ENCODE measurements around the gene PEX5L. TPM values are rescaled to one million over a fixed set of nuclear protein-coding genes. Genes with fewer than 3 reads are reported as not detected.
"Not testable (repeated sequence)": the region's sequence is repeated elsewhere in the genome, so short reads cannot be mapped to it uniquely, and the experiment has no call there.

Gene PEX5L
- total RNA-seq, 1 donor from 2014 or later, result 0.10 TPM

GRCh38 chr3:179829401-179829800 lies 207.3 kb downstream of the PEX5L start:
- no peak for DNase-seq

GRCh38 chr3:179828738-179829137 lies 208.0 kb downstream of the PEX5L start:
- DNase-seq, result no peak

GRCh38 chr3:179826247-179826637 lies 210.5 kb downstream of the PEX5L start:
- DNase-seq, result no peak

- no peak for DNase-seq
Measured at GRCh38 chr3:179825527-179826246, 211.1 kb downstream of the PEX5L start.

- DNase-seq, result no peak
Measured at GRCh38 chr3:179822296-179822695, 214.4 kb downstream of the PEX5L start.

- no peak for DNase-seq
Measured at GRCh38 chr3:179819379-179819778, 217.4 kb downstream of the PEX5L start.

- DNase-seq, result no peak
Measured at GRCh38 chr3:179812096-179812382, 224.7 kb downstream of the PEX5L start.

GRCh38 chr3:179811321-179812095 lies 225.2 kb downstream of the PEX5L start:
- DNase-seq, result no peak

GRCh38 chr3:179809639-179810038 lies 227.1 kb downstream of the PEX5L start:
- DNase-seq, result no peak

GRCh38 chr3:179807588-179807987 lies 229.1 kb downstream of the PEX5L start:
- no peak for DNase-seq

- no peak for DNase-seq
Measured at GRCh38 chr3:179806177-179806576, 230.6 kb downstream of the PEX5L start.

GRCh38 chr3:179801856-179802255 lies 234.9 kb downstream of the PEX5L start:
- DNase-seq, result no peak

GRCh38 chr3:179801263-179801662 lies 235.5 kb downstream of the PEX5L start:
- DNase-seq, result peak; percentile 4

GRCh38 chr3:179797192-179797591 lies 239.5 kb downstream of the PEX5L start:
- no peak for DNase-seq

- no peak for DNase-seq
Measured at GRCh38 chr3:179796421-179796820, 240.3 kb downstream of the PEX5L start.

GRCh38 chr3:179794355-179794754 lies 242.4 kb downstream of the PEX5L start:
- no peak for DNase-seq

GRCh38 chr3:179791793-179792192 lies 244.9 kb downstream of the PEX5L start:
- no peak for DNase-seq

- DNase-seq, result no peak
Measured at GRCh38 chr3:179788996-179789395, 247.7 kb downstream of the PEX5L start.

- DNase-seq, result not testable (repeated sequence)
Measured at GRCh38 chr3:179782841-179783240, 253.9 kb downstream of the PEX5L start.

- no peak for DNase-seq
Measured at GRCh38 chr3:179775416-179776122, 261.2 kb downstream of the PEX5L start.

- no peak for DNase-seq
Measured at GRCh38 chr3:179772297-179772696, 264.4 kb downstream of the PEX5L start.

GRCh38 chr3:179771797-179772196 lies 264.9 kb downstream of the PEX5L start:
- DNase-seq, result no peak
